Mesendoderm (in vitro differentiated cells): ENCODE results near the gene NR3C2.
"Not testable (repeated sequence)": the region's sequence is repeated elsewhere in the genome, so short reads cannot be mapped to it uniquely, and the experiment has no call there.

Experiments used
- DNase-seq: peaks from one replicate; pipeline ENCODE4 v3.0.0; 2013
- H2AK5ac ChIP-seq: 2 replicates; pipeline ENCODE4 v1.6.1; 2013; ENCODE audit warnings: low read length, inconsistent platforms
- H2BK120ac ChIP-seq: 2 replicates; pipeline ENCODE4 v1.6.1; 2013; ENCODE audit warnings: low read depth, mild to moderate bottlenecking, low read length, moderate library complexity, mixed read lengths
- H2BK15ac ChIP-seq: replicated peaks from 2 replicates; pipeline ENCODE4 v1.6.1; 2013; ENCODE audit warnings: low read depth, mild to moderate bottlenecking, moderate library complexity
- H2BK5ac ChIP-seq: 2 replicates; pipeline ENCODE4 v1.6.1; 2013; ENCODE audit warnings: low read length, inconsistent platforms
- H3K18ac ChIP-seq: 2 replicates; pipeline ENCODE4 v1.6.1; 2013; ENCODE audit warnings: mild to moderate bottlenecking, low read length, mixed read lengths
- H3K23ac ChIP-seq: one replicate; pipeline ENCODE4 v1.6.1; 2013; ENCODE audit warnings: low read length
- H3K27ac ChIP-seq: 2 replicates; pipeline ENCODE4 v1.5.1; 2013; ENCODE audit warnings: low read depth, mild to moderate bottlenecking, inconsistent platforms, low read length, moderate library complexity
- H3K27me3 ChIP-seq: 2 replicates; pipeline ENCODE4 v1.6.1; 2013; ENCODE audit warnings: low read length, control low read depth, mild to moderate bottlenecking, inconsistent platforms; ENCODE audit not compliant: insufficient read depth, poor library complexity
- H3K36me3 ChIP-seq: 2 replicates; pipeline ENCODE4 v1.6.1; 2013; ENCODE audit warnings: low read length, inconsistent platforms; ENCODE audit not compliant: control insufficient read depth, insufficient read depth
- H3K4ac ChIP-seq: one replicate; pipeline ENCODE4 v1.6.1; 2013; ENCODE audit warnings: low read depth, mild to moderate bottlenecking, low read length, moderate library complexity
- H3K4me1 ChIP-seq: 2 replicates; pipeline ENCODE4 v1.6.1; 2013; ENCODE audit warnings: low read depth, low read length, inconsistent platforms; ENCODE audit not compliant: control insufficient read depth
- H3K4me2 ChIP-seq: 2 replicates; pipeline ENCODE4 v1.6.1; 2013; ENCODE audit warnings: low read length
- H3K4me3 ChIP-seq: 2 replicates; pipeline ENCODE4 v1.5.1; 2013; ENCODE audit warnings: mild to moderate bottlenecking, low read length
- H3K56ac ChIP-seq: one replicate; pipeline ENCODE4 v1.6.1; 2013; ENCODE audit warnings: low read length
- H3K79me1 ChIP-seq: 2 replicates; pipeline ENCODE4 v1.6.1; 2013; ENCODE audit warnings: low read length, inconsistent platforms
- H3K79me2 ChIP-seq: 2 replicates; pipeline ENCODE4 v1.6.1; 2013; ENCODE audit warnings: mild to moderate bottlenecking, low read length; ENCODE audit not compliant: control insufficient read depth, insufficient read depth
- H3K9ac ChIP-seq: 2 replicates; pipeline ENCODE4 v1.6.1; 2013; ENCODE audit warnings: low read length, inconsistent platforms
- H4K5ac ChIP-seq: one replicate; pipeline ENCODE4 v1.6.1; 2013; ENCODE audit warnings: low read length
- H4K8ac ChIP-seq: one replicate; pipeline ENCODE4 v1.6.1; 2013; ENCODE audit warnings: low read depth, mild to moderate bottlenecking, control low read depth, low read length, moderate library complexity
- WGBS: extraction: QIAGEN DNeasy Blood & Tissue Kit; methylation state at CpG from one replicate; pipeline ENCODE4 v1.1.7; 2013; ENCODE audit warnings: low lambda C conversion rate, missing lambda C conversion rate; ENCODE audit not compliant: insufficient coverage; ENCODE audit errors: extremely low coverage; 5-methylcytosine and 5-hydroxymethylcytosine counted together

Gene NR3C2

DNA sequence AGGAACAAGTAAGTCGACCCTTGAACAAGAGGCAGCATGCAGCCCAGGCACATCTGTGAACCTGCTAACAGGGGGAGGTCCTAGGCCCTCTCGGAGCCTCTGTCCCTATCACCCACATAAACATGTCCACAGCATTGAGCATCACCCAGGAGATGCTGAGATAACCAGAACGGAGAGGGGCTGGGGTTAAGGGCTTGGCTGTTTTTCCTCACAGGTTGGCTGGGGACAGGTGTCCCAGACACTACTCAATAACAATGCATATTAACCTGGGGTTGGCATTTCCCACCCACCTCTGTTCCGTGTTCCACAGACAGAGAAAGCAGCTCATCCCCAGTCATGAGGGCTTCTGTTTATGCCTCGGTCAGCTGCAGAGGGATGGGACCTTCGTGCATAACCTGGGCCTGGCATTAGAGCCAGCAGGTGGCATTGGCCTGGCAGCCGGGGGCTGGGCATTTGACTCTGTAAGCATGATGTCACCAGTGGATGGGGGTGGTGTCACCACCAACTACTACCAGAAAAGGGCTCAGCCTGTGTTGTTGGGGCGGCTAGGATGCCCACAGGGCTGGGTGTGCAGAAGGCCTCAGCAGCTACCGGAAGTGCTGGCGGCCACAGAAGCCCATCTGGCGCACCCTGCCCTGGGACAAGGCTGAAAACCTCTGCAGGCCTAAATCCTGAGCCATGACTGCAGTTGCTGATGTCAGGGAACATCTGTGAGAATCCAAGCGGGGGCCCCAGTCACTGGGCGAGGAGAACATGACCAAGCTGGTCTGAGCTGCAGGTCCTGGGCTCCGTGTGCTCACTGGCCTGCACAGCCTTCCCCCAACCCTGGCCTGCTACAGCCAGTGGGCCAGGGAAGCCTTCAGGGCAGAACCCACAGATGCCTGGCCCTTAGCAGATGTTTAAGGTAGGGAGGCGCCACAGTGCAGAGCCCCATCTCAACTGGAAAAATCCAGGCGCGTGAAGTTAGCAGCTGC lies 351.4 kb downstream of the NR3C2 start:
- Histone ChIP-seq H2BK5ac (no peak overlapping the region), H3K4me2 (no peak overlapping the region), H3K23ac (no peak overlapping the region), H2BK15ac (no peak overlapping the region), H3K4me3 (no peak overlapping the region), H3K9ac (no peak overlapping the region), H3K56ac (no peak overlapping the region), H3K36me3 (no peaks in the 10 kb centered on the region), H2BK120ac (no peak overlapping the region), H3K27me3 (no peaks in the 10 kb centered on the region), H3K79me2 (no peaks in the 10 kb centered on the region), H3K4me1 (no peaks in the 10 kb centered on the region), H3K27ac (no peak overlapping the region), H3K4ac (no peak overlapping the region), H3K18ac (no peak overlapping the region), H3K79me1 (no peaks in the 10 kb centered on the region), H4K5ac (no peak overlapping the region), H4K8ac (no peak overlapping the region), H2AK5ac (no peak overlapping the region)
- no peak for DNase-seq
- WGBS, result no CpG with 5 or more reads among the region's 17 CpGs

GRCh38 chr4:148090029-148090428 lies 352.2 kb downstream of the NR3C2 start:
- no peak overlapping the region for H2BK15ac ChIP-seq
- no peak overlapping the region for H2BK120ac ChIP-seq
- H3K56ac ChIP-seq, result no peak overlapping the region
- no peak overlapping the region for H4K5ac ChIP-seq
- no peak overlapping the region for H3K18ac ChIP-seq
- no peak overlapping the region for H3K9ac ChIP-seq
- no peak overlapping the region for H4K8ac ChIP-seq
- no peaks in the 10 kb centered on the region for H3K4me1 ChIP-seq
- H3K79me1 ChIP-seq, result no peaks in the 10 kb centered on the region
- no peaks in the 10 kb centered on the region for H3K27me3 ChIP-seq
- H2BK5ac ChIP-seq, result no peak overlapping the region
- H3K4me3 ChIP-seq, result no peak overlapping the region
- H2AK5ac ChIP-seq, result no peak overlapping the region
- no CpG with 5 or more reads among the region's 6 CpGs for WGBS
- no peak overlapping the region for H3K4ac ChIP-seq
- no peak overlapping the region for H3K27ac ChIP-seq
- DNase-seq, result no peak
- H3K23ac ChIP-seq, result no peak overlapping the region
- no peaks in the 10 kb centered on the region for H3K79me2 ChIP-seq
- no peak overlapping the region for H3K4me2 ChIP-seq
- H3K36me3 ChIP-seq, result no peaks in the 10 kb centered on the region

- Histone ChIP-seq H3K18ac (no peak overlapping the region), H3K56ac (no peak overlapping the region), H2AK5ac (no peak overlapping the region), H3K4ac (no peak overlapping the region), H3K36me3 (no peaks in the 10 kb centered on the region), H4K8ac (no peak overlapping the region), H4K5ac (no peak overlapping the region), H2BK5ac (no peak overlapping the region), H3K23ac (no peak overlapping the region), H3K9ac (no peak overlapping the region), H3K4me2 (no peak overlapping the region), H3K27ac (no peak overlapping the region), H2BK120ac (no peak overlapping the region), H3K79me2 (no peaks in the 10 kb centered on the region), H2BK15ac (no peak overlapping the region), H3K4me3 (no peak overlapping the region), H3K4me1 (no peaks in the 10 kb centered on the region), H3K79me1 (no peaks in the 10 kb centered on the region), H3K27me3 (no peaks in the 10 kb centered on the region)
- DNase-seq, result no peak
- WGBS, result no CpG with 5 or more reads among the region's 6 CpGs
Measured at GRCh38 chr4:148089624-148090023, 352.6 kb downstream of the NR3C2 start.

GRCh38 chr4:148083073-148083472 lies 359.1 kb downstream of the NR3C2 start:
- H2BK15ac ChIP-seq, H3K18ac ChIP-seq, H2BK5ac ChIP-seq, H2AK5ac ChIP-seq, H2BK120ac ChIP-seq, H3K79me2 ChIP-seq, H3K79me1 ChIP-seq, H3K36me3 ChIP-seq, H3K4me1 ChIP-seq, H4K5ac ChIP-seq, H3K4ac ChIP-seq, H3K9ac ChIP-seq, H3K56ac ChIP-seq, H3K4me2 ChIP-seq, DNase-seq, H3K27ac ChIP-seq, H3K4me3 ChIP-seq, H3K27me3 ChIP-seq, H3K23ac ChIP-seq, H4K8ac ChIP-seq: not testable (repeated sequence)
- WGBS, result no CpG with 5 or more reads among the region's 4 CpGs

GRCh38 chr4:148081745-148082144 lies 360.5 kb downstream of the NR3C2 start:
- no peak for DNase-seq
- no CpG with 5 or more reads among the region's 3 CpGs for WGBS
- H3K27ac ChIP-seq, result no peak overlapping the region
- no peaks in the 10 kb centered on the region for H3K27me3 ChIP-seq
- no peak overlapping the region for H4K5ac ChIP-seq
- no peaks in the 10 kb centered on the region for H3K36me3 ChIP-seq
- no peaks in the 10 kb centered on the region for H3K79me1 ChIP-seq
- no peaks in the 10 kb centered on the region for H3K79me2 ChIP-seq
- H3K18ac ChIP-seq, result no peak overlapping the region
- no peak overlapping the region for H2BK5ac ChIP-seq
- no peak overlapping the region for H2BK120ac ChIP-seq
- H3K4me1 ChIP-seq, result no peaks in the 10 kb centered on the region
- no peak overlapping the region for H4K8ac ChIP-seq
- H3K23ac ChIP-seq, result no peak overlapping the region
- H3K4ac ChIP-seq, result no peak overlapping the region
- H3K56ac ChIP-seq, result no peak overlapping the region
- no peak overlapping the region for H3K4me2 ChIP-seq
- no peak overlapping the region for H3K9ac ChIP-seq
- no peak overlapping the region for H3K4me3 ChIP-seq
- H2BK15ac ChIP-seq, result no peak overlapping the region
- H2AK5ac ChIP-seq, result no peak overlapping the region
